Kidney epithelial cell (primary cell): ENCODE results near the gene TMEM253. TPM values are rescaled to one million over a fixed set of nuclear protein-coding genes. Genes with fewer than 3 reads are reported as not detected.

Source experiments
- DNase-seq: peaks from one replicate; pipeline ENCODE4 v3.0.0-alpha.2; 2010; ENCODE audit warnings: low read depth
- H3K27me3 ChIP-seq: 2 replicates; pipeline ENCODE4 v1.6.0; 2011; ENCODE audit warnings: low read length; ENCODE audit not compliant: control insufficient read depth, insufficient read depth
- H3K36me3 ChIP-seq: 2 replicates; pipeline ENCODE4 v1.5.1; 2011; ENCODE audit warnings: low read length; ENCODE audit not compliant: control insufficient read depth, insufficient read depth
- H3K4me3 ChIP-seq: 2 replicates; pipeline ENCODE4 v1.5.1; 2011; ENCODE audit warnings: low read depth, mild to moderate bottlenecking, control low read depth, low read length
- CTCF ChIP-seq: IDR thresholded peaks from 2 replicates; pipeline ENCODE4 v1.5.1; 2011; ENCODE audit warnings: mild to moderate bottlenecking, moderate library complexity, low read length, control low read depth, inconsistent platforms; ENCODE audit not compliant: insufficient read depth, poor library complexity, severe bottlenecking
- total RNA-seq: library from RNA; depleted of rRNA; stranded (reverse); fragments of >200 nt; gene quantifications from 2 replicates; pipeline ENCODE4 v1.2.3, GENCODE V29; 2015

The TMEM253 gene
- total RNA-seq, 1 donor from 2014 or later: not detected

GRCh38 chr14:21098076-21098891, 2.6 kb upstream of the TMEM253 start, which contains the start of gene ZNF219:
Gene ZNF219 (minus strand): TSS chr14:21098655. CDS start chr14:21093591, 5,064 bp downstream.
- no peak for DNase-seq
- peak within 1 kb of the TSS; percentile 64 for H3K4me3 ChIP-seq
- no peaks in the 10 kb centered on the region for H3K36me3 ChIP-seq
- H3K27me3 ChIP-seq: no peaks in the 10 kb centered on the region
- no peak for TF ChIP-seq CTCF

GRCh38 chr14:21098892-21099595, 1.8 kb upstream of the TMEM253 start:
- Histone ChIP-seq H3K27me3 (no peaks in the 10 kb centered on the region), H3K36me3 (no peaks in the 10 kb centered on the region), H3K4me3 (peak overlapping the region; percentile 64)
- TF ChIP-seq CTCF: no peak
- no peak for DNase-seq

- DNase-seq: no peak
- H3K36me3 ChIP-seq: no peaks in the 10 kb centered on the region
- TF ChIP-seq CTCF: no peak
- H3K4me3 ChIP-seq: no peak overlapping the region
- H3K27me3 ChIP-seq: no peaks in the 10 kb centered on the region
These were observed 1.3 kb upstream of the TMEM253 start for GRCh38 chr14:21099596-21099985.

GRCh38 chr14:21101802-21102413, 1.0 kb downstream of the TMEM253 start:
- Histone ChIP-seq H3K36me3 (no peaks in the 10 kb centered on the region), H3K27me3 (no peaks in the 10 kb centered on the region), H3K4me3 (no peak overlapping the region)
- DNase-seq: no peak
- TF ChIP-seq CTCF: no peak

GRCh38 chr14:21102521-21103410, 1.9 kb downstream of the TMEM253 start:
- no peak for DNase-seq
- no peaks in the 10 kb centered on the region for H3K36me3 ChIP-seq
- TF ChIP-seq CTCF: no peak
- peak overlapping the region; percentile 58 for H3K4me3 ChIP-seq
- H3K27me3 ChIP-seq: no peaks in the 10 kb centered on the region
